ENCODE data around the gene C1QTNF9. TPM values are rescaled to one million over a fixed set of nuclear protein-coding genes. Genes with fewer than 3 reads are reported as not detected.
"Not testable (repeated sequence)": the region's sequence is repeated elsewhere in the genome, so short reads cannot be mapped to it uniquely, and the experiment has no call there.

C1QTNF9 gene
- total RNA-seq, 1 donor from 2014 or later = 0.18 TPM

DNA sequence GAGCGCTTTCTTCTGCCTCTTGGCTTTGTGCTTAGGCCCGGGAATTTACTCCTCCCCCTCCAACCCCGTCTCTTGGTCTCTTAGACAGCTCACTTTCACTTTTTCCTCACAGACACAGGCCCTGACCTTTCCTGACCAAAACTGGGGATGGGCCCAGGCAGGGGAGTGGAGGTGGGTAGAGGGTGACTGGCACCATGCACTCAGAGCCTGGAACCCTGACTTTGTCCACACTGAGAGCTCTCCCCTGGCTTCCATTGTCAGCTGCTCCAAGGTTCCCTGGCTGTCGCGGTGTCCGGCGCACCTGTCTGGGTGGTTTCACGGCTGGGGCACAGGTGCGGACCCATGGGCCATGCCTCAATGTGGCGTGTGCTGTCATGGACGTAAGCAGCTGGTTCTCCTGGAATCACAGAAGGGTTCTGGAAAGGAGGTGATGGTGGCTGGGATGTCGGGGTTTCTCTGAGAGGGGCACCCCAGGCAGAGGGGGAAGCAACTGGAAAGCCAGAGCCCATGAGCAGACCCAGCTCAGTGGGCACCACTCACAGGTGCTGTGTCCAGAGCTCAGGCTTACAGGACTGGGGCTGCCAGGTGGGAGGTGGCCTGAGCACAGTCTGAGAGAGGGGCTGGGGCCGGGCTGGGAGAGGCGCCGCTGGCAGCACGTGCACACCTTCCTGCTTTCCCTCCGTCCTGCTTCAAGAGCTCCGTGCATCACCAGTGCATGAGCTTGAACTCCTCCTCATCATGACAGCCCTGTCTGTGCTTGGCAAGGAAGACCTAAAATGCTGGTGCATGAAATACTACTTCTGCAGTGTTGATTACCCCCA lies 28.0 kb upstream of the C1QTNF9 start:
- DNase-seq (ENCODE audit: low spot score) = no peak
- ATAC-seq = no peak

DNA sequence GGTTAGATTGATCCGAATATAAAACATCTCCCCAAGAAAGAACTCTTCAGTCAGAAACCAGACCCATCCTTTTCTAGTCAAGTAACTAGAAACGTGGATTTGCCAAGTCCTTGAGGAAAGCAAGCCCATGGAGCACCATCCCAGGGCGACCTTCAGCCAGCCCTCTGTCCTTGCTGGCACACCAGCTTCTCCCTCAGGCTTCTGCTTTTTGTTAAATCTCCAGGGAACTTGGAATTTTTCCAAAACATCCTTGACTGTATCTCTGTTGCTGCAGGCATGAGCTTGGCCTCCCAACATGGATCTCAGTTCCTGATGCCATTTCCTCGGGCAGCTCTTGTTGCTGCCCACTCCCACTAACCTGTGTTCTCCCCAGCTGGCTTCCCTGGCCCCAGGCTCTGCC lies 27.1 kb upstream of the C1QTNF9 start:
- ATAC-seq = no peak

DNA sequence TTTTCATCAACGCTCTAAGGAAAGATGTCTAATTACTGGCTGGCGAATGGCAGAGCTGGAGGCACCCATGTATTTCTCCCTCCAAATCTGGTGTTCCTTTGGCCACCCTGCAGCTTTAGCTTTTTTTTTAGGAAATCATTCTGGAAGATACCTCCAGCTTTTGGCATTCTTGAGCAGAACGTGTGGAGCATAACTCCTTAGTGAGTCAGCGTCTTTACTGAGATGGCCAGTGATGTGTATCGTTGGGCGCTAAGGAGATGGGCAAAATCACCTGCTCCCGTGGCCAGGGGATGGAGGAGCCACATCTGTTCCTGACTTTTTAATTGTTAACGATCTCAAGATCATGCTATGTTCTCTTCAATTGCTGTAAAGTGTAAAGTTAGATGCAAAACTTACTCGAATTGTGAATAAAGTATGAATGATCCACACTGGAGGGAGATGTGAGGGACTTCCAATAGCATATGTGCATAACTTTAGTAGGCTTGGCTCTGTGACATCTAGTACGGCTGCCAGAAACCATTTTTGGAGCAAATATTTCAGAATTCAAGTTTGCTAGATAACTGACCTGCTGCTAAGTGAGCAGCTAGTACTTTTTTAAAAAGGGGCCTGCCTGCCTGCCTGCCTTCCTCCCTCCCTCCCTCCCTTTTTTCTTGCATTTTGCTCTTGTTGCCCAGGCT lies 24.4 kb upstream of the C1QTNF9 start:
- DNase-seq (ENCODE audit: low spot score) (no peak), ATAC-seq (no peak)

More for the DNA sequence above, 27.1 kb upstream of the C1QTNF9 start:
- DNase-seq (ENCODE audit: low spot score) = no peak

DNA sequence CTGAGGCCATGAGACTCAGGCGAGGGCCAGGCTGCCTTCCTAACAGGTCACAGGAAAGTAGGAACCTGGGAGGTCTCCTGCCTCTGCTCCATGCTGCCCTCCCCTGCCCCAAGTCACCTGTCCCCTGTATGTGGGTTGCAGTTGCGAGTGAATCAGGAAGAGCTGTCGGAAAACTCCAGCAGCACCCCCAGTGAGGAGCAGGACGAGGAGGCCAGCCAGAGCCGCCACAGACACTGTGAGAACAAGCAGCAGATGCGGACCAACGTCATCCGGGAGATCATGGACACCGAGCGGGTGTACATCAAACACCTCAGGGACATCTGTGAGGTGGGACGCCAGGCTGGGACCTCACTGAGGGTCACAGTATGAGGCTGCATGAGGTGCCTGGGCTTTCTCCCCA lies 22.8 kb upstream of the C1QTNF9 start:
- ATAC-seq = no peak
- DNase-seq (ENCODE audit: low spot score) = no peak

DNA sequence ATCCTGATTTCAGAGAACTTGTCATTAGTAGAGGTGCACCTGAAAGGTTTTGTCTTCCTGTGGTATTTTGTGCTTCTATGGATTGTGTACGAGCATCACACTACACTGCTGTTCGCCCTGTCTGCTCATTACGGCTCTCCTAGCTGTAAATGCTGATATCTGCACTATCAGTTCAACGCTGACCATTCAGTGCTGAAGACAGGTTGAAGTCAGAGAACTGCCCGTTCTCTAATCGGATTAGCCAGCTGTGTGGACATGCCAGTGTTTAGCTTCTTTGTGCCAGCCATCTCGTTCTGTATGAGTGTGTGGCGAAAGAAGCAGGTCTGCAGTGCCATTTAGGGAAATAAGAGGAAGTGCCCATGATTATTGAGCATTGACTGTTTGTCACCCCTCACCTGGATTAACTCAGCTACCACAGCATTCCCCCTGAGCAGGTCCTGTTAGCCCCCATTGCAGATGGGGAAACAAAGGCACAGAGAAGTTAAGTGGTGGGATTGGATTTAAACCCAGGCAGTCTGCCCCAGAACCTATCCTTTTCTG lies 21.6 kb upstream of the C1QTNF9 start:
- DNase-seq (ENCODE audit: low spot score) = no peak
- ATAC-seq = no peak

DNA sequence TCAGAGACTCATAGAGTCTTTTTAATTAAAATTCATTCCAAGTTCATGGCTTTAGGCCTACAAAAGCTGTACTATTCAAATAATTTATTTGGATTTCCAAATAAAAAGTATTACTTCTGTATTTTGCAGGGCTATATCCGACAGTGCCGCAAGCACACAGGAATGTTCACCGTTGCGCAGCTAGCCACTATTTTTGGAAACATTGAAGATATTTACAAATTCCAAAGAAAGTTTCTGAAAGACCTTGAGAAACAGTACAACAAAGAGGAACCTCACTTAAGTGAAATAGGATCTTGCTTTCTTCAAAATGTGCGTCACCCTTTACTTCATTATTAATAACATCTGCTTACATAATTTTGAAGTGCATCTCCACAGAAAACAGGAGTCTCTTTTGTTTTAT lies 20.5 kb upstream of the C1QTNF9 start:
- DNase-seq (ENCODE audit: low spot score) (no peak), ATAC-seq (no peak)

DNA sequence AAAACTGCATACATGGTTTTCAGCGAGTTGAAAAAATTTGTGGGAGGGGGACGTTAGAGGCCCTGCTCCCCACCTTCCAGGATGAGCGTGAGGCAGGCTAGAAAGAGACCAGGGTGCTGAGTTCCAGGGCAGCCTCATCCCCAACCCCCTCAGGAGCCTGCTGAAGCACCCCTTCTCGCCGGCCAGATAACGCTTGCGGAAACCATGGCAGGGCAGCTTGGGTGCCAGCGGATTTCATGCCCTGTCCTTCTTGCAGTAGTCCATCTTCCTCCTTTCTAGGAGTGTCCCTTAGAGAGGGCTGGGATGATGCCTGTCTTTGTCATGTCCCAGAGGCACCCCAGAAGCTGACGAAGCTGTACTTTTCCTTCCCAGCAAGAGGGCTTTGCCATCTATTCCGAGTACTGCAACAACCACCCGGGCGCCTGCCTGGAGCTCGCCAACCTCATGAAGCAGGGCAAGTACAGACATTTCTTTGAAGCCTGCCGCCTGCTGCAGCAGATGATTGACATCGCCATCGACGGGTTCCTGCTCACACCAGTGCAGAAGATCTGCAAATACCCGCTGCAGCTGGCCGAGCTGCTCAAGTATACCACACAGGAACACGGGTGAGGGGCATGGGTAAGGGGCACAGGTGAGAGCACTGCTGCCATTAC lies 19.0 kb upstream of the C1QTNF9 start:
- ATAC-seq (no peak), DNase-seq (ENCODE audit: low spot score) (no peak)

DNA sequence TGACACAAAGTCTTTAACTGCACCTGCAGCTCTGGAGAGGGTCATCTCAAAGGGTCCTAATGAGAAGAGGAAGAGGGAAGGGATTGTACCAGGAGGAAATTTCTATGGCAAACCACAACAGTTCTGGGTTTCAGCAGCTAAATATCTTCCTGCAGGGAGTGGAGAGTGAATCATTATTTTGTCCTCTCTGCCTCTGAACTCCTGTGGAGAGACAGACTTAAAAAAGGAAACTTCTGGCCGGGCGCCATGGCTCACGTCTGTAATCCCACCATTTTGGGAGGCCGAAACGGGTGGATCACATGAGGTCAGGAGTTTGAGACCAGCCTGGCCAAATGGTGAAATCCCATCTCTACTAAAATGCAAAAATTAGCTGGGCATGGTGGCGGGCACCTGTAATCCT lies 16.9 kb upstream of the C1QTNF9 start:
- DNase-seq (ENCODE audit: low spot score) (no peak), ATAC-seq (no peak)

DNA sequence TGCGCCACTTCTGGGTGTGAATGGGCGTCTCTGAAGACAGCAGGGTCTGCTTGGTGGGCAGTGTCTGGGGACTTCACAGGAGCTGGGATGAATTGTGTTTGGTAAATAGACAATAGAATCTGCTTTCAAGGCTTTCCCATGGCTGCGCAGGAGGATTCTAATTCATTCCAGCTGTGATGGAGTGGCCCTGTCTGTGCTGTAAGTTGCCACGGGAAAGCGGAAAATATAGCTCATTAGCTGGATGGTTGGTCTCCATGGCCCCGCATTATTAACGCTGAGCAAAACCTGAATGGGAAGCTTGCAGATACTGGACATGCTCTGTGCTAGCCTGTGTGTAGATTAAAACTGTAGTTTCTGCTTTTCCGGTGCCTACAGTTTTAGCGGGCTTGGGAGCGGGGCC lies 15.6 kb upstream of the C1QTNF9 start:
- ATAC-seq (no peak), DNase-seq (ENCODE audit: low spot score) (no peak)

DNA sequence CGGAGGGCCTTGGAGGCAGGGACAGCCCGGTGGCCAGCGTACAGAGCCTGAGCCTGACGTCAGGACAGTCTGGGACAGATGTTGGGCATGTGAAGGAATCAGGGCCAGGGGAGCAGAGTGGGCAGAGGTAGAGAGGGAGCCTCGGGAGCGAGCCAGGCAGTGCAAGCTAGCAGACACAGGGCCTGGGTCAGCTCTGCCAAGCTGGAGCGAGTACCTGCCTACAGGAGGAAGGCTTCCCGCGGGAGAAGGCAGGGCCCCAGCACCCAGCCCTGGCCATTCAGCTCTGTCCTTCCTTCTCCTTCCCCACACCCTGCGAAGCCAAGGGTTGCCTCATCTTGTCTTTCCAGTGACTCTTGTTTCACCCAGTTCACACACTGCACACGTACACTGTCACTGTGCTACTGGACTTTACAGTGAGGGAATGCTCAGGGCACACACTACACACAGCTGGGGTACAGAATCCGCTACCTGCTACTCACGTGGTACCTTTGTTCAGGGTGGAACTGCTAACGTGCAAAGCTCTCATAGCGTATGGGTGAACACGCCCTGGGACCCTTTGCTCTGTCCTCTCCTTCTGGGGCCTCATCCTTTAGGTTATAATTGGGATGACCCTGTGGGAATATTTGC lies 9.8 kb upstream of the C1QTNF9 start:
- ATAC-seq (no peak), DNase-seq (ENCODE audit: low spot score) (no peak)

DNA sequence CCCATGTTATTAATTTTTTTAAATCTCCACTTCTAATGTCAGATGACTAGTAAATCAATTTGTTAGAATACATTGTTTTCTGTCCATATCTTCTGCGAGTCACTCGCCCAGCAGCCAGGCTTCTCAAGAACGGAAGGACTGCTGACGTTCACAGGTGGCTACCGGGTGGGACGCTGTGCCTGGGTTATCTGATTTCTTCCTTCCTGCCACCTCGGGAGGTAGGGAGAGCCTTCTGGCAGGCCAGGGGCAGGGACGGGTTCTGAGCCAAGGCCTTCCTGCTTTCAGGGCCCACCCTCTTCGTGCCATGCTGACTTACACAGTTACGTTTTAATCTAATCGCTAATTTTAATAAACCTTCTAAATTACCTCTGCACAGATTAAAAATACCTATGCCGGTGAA lies 7.9 kb upstream of the C1QTNF9 start:
- ATAC-seq (no peak), DNase-seq (ENCODE audit: low spot score) (no peak)

DNA sequence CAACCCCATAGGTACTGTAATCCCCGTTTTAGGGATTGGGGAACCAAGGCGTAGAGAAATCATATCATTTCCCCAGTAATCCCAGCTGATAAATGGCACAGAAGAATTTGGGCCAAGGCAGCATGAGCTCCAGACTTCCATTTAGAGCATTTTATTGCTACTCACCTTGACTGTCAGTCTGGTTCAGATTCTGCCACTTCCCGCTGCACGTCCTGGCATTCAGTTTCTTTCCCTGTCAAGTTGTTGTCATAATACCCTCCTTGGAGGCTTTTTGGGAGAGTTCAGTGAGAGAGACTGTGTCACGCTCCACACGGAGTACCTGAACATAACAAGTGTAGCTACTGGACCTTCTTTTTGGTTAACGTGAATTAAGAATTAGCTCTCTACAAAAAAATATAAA lies 7.5 kb upstream of the C1QTNF9 start:
- ATAC-seq = no peak

DNA sequence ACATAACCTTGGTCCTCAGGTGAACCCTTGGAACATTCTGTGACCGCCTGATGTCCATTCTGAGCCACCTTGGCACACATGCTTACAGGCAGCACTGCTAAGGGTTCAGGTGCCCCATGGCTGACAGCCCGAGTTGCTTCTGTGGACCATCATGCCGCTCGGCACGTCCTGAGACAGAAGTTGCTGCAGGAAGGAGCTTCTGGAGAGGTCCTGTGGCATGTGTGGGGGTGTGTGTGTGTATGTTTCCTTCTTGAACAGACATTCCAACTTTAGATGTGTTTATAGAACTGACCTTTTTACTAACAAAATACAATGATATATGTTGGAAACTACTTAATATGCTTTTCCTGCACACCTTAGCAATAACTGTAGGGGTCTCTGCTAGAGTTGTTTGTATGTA lies 4.8 kb upstream of the C1QTNF9 start:
- DNase-seq (ENCODE audit: low spot score) = no peak
- no peak for ATAC-seq

More for the DNA sequence above, 7.5 kb upstream of the C1QTNF9 start:
- no peak for DNase-seq (ENCODE audit: low spot score)

DNA sequence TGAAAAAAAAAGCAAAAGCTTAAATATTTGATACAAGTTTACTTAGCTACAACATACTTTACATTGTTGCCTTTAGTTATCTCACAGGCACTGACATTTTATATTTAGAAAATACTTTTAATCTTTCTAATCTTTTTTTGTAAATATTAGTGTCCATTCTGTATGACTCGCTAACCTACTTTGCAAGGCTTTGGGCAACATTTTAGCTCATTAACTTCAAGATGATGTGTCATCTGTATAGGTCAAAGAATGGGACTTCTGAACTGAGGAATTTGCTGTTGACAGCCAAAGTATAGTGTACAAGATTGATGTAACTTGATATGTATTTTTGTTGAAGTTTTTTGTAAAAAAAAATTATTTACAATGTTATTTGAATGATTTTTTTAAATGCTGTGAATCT lies 2.7 kb upstream of the C1QTNF9 start:
- ATAC-seq = no peak
- no peak for DNase-seq (ENCODE audit: low spot score)

DNA sequence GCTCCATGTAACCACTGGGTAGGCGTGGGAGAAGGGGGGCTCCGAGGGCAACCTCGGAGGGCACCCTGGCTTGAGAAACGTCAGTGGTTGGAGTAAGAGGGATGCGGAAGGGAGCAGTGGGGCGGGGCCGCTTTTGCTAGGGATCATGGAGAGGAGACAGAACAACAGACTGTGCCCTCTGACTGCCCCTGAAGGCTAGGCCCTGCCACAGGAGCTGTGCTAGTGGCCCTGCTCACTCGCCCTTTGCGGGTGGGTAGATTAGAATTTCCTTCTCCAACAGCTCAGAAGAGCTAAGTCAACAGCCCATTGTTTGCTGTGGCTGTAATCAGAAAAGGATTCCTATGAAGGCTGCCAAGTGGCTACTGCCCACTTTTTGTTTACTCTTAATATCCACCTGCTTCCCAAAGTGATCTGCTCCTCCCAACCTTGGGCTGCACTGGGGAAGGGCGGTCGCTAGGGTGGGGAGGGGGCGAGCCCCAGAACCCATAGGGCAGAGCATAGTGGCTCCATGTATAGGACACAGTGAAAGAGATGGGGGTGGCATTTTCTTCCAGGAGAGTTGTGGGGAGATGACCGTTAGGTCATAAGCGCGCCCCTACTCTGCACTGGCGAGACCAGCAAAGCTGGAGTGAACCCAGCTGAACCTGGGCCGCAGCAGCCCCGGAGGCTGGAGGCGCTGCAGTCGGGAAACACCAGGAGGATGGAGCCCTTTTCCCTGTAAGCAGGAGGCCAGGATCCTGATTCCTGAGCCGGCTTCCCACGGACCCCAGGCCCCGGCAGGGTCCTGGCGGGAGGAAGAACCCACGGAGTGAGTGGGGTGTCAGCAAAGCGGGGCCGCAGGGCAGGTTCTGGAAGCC lies 1.9 kb upstream of the C1QTNF9 start:
- ATAC-seq = peak; percentile 41

DNA sequence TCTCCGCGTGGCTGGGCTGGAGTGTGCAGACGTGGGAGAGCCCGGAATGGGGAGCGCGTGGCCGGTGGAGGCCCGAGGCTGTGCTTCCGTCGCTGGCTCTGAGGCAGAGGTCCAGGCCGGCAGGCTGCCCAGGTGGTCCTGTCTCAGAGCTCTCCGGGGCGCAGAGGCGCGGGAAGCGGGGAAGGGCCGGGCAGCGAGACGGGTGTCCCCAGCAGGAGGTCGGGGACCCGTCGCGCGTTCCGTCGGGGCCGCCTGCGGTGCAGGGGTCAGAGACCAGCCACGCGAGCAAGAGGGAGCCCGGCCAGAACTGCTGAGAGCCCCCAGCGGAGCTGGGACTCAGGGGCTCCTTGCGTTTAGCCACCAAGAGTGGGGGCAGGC lies 1.3 kb upstream of the C1QTNF9 start:
- DNase-seq (ENCODE audit: low spot score) (no peak), ATAC-seq (peak; percentile 23)

More for the DNA sequence above, 1.9 kb upstream of the C1QTNF9 start:
- DNase-seq (ENCODE audit: low spot score) = no peak

DNA sequence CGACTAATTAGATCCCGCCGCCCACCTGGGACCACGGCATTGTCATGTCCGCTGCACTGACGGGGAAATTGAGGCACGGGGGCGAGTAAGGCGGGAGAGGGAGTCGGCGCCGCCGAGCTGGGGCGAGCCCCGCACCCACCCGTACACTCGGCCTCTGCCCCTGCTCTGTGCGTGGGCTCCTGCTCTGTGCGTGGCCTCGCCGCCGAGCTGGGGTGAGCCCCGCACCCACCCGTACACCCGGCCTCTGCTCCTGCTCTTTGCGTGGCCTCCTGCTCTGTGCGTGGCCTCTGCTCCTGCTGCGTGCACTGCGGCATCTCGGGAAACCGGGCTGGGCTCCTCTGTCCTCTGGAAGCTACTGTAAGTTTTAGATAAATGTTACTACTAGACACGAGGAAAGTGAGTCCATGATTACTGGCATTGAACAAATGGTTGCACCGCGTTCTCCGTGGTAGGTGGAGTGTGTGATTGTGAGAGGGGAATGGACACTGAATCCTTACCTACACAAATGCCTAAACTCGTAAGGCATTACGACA lies 826 bp upstream of the C1QTNF9 start:
- ATAC-seq (peak; percentile 16), DNase-seq (ENCODE audit: low spot score) (no peak)

DNA sequence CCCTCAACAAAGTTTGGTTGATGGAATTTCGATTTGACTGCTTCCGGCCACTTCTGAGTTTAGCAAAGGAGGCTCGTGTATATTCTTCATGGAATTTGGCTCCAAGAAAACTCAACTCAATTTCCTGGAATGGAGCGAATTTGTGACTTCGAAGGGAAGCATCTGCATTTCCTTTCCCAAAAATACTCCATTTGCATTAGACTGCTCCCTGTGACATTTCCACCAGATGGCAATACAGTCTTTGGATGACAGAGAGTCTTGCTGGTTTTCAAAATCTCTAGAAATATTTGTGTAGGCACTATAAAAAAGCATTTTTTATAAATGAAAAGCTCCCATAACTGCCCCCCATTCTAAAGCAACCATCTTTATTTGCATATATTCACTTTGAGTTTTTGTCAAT lies 4.1 kb downstream of the C1QTNF9 start:
- ATAC-seq (peak; percentile 38), DNase-seq (ENCODE audit: low spot score) (no peak)

DNA sequence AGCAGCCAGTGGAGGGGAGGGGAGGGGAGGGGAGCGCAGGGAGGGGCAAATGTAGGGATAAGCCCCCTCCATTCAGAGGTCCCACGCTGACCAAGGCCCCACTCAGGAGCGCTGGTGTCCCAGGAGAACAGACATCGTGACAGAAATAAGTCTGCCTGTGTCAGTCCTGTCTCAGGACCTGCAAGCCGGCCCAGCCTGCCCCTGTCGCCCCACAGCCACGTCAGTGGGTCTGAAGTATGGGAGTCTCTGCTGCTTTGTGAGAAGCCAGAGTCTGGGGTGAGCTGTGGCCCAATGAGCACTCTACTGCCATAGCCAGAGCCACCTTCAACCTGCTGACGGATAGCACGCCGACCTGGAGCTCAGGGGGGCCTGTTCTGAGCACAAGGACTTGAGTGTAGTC lies 8.5 kb downstream of the C1QTNF9 start:
- not testable (repeated sequence) for DNase-seq (ENCODE audit: low spot score); ATAC-seq

DNA sequence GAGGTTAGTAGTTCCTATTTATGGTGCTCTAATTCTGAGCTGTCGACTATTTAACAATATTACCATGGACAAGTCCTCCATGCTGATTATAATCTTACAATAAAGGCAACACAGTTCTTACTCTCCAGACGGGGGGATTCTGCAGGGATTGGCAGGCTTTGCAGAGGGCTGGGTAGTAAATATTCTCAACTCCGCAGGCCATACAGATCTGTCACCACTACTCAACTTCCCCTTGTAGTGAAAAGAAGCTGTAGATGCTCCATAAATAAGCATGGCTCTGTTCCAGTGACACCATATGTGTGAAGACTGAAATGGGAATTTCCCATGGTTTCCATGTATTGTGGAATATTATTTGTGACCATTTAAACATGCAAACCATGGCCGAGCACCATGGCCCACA lies 9.5 kb downstream of the C1QTNF9 start:
- DNase-seq (ENCODE audit: low spot score); ATAC-seq: not testable (repeated sequence)

Measured in left lobe of liver (tissue), 2 donors.